OCI-M1 (cell line): ENCODE measurements around the gene FOXD4L3.
"Not testable (repeated sequence)": the region's sequence is repeated elsewhere in the genome, so short reads cannot be mapped to it uniquely, and the experiment has no call there.

Source experiments
- DNase-seq: peaks from one replicate; lab custom pipeline; 2025; lab: John Stamatoyannopoulos, UW

The FOXD4L3 gene

GRCh38 chr9:68351689-68352088 is 49.0 kb downstream of the FOXD4L3 start:
- DNase-seq = not testable (repeated sequence)
